Stimulated activated CD4-positive, alpha-beta T cell treated with anti-CD3 and anti-CD28 coated beads, Interleukin-1b, Interleukin-23, amount 100 ng/mL, for 24 hours (primary cell): ENCODE results near the gene CNGA1.
"Not testable (repeated sequence)": the region's sequence is repeated elsewhere in the genome, so short reads cannot be mapped to it uniquely, and the experiment has no call there.

Experiments used
- DNase-seq, 4 experiments: peaks; one replicate each; pipeline ENCODE4 v3.0.0-alpha.2; 2020; ENCODE audit warnings: low read depth in 4 of 4, low spot score in 1 of 4

CNGA1 gene

DNA sequence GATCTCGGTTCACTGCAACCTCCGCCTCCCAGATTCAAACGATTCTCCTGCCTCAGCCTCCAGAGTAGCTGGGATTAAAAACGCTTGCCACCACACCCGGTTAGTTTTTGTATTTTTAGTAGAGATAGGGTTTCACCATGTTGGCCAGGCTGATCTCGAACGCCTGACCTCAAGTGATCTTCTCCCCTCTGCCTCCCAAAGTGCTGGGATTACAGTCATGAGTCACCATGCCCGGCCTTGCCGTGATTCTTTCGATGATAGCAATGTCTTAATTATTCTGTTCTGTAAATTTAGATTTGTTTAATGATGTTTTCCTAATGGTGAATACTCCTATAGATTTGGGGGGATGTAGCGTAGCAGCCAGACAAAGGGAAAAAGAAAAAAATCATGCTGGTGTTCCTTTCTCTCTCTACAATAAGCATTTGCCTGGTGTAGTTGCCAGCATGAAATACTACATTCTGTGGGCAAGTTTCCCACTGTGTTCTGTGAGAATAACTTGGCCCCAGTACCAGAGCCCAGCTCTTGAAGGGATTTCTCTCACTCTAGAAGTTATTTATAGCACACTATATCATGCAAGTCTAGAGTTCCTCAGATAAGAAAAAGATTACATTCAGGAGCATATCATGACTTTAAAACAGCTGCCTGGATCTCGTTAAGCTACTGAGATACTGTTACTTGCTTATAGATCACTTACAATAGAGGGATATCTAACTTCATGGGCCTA, 15.5 kb upstream of the CNGA1 start:
- DNase-seq = no peak

- no peak for DNase-seq
These were observed 14.0 kb upstream of the CNGA1 start for GRCh38 chr4:48030470-48030869.

- DNase-seq = no peak
These were observed 12.2 kb upstream of the CNGA1 start for GRCh38 chr4:48028696-48029095.

DNA sequence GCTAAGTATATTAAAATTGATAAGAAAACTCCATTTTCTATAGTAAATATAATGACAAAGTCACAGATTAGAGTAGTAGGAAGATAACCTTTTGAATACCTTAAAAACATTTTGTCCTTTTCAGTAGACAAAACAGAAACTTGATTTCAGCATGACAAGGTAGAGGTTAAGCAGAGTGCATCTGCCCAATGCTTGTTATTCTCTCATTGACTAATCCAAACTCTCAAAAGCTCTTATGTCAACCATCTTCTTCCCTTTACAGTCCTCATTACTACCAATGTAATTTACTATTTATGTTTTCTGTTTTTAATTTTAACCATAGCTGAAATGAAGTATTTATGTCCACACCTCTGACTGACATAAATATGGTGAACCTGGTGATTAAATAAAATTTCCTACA, 11.2 kb upstream of the CNGA1 start:
- DNase-seq = no peak

GRCh38 chr4:48025005-48025404, 8.5 kb upstream of the CNGA1 start:
- no peak for DNase-seq

- DNase-seq = no peak
These were observed 8.0 kb upstream of the CNGA1 start for GRCh38 chr4:48024522-48024921.

- DNase-seq = no peak
These were observed 5.8 kb upstream of the CNGA1 start for GRCh38 chr4:48022192-48022799.

DNA sequence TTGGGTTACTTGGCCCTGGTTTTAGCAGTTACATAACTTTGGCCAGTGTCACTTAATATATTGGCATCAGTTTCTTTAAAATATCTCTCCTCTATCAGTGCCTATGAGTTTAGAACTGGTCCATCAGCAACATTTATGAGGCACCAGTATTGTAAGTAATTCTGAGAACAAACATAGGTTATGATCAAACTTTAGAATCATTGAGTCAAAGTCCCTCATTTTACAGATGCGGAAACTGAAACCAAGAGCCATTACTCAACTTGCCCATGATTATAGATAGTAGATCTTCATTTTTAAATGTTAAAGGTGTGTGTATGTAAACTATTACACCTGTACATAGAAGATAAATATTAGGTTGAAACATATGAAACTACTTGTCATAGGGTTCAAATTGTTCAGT, 4.6 kb upstream of the CNGA1 start:
- no peak for DNase-seq

DNA sequence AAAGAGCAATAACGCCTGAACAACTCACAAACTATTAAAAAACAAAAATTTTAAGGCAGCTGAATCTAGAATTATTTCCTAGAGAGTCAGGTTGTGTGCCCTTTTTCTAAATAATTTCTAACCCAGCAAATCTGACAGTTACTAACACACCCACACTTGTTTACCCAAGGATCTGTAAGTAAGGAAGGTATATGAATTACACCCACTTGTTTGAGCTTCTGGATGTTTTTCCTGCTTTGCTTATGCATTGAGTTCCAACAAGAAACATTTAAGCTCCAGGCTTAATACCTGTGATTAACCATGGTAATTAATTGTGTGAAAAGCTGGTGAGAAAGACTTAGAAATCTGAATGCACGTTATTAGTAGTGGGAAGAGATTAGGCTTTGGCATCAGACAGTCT, 1.6 kb upstream of the CNGA1 start:
- DNase-seq = no peak

GRCh38 chr4:48017108-48017571, 659 bp upstream of the CNGA1 start:
- DNase-seq = peak in 3 of 4 experiments; percentile 32 to 38 (median 34)

GRCh38 chr4:48015678-48016077, 803 bp downstream of the CNGA1 start:
- DNase-seq = no peak

DNA sequence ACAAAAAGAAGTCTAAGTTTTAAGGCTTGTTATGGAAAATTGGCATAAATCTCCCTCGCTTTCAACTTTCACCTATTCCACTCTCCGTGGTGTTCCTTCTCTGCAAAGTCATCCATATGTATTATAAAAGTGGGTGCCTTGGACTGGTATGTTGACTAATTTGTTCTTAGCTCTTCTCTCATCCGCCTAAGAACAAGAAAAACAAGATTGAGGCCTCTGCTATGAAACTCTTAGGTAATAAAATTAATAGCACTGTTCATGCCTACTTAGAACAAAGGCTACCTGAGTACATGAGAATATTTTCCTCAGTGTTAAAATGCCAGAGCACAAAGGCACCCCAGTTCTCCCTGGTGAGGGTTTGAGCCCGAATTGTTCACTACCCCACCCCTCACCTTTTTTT, 1.3 kb downstream of the CNGA1 start:
- DNase-seq = no peak

GRCh38 chr4:48012824-48013223, 3.7 kb downstream of the CNGA1 start:
- DNase-seq = no peak

GRCh38 chr4:48011722-48012121, 4.8 kb downstream of the CNGA1 start:
- no peak for DNase-seq

GRCh38 chr4:48010906-48011305, 5.6 kb downstream of the CNGA1 start:
- DNase-seq = not testable (repeated sequence)

GRCh38 chr4:48008021-48008596, 8.4 kb downstream of the CNGA1 start:
- DNase-seq = no peak

- no peak for DNase-seq
These were observed 10.7 kb downstream of the CNGA1 start for GRCh38 chr4:48005781-48006180.

DNA sequence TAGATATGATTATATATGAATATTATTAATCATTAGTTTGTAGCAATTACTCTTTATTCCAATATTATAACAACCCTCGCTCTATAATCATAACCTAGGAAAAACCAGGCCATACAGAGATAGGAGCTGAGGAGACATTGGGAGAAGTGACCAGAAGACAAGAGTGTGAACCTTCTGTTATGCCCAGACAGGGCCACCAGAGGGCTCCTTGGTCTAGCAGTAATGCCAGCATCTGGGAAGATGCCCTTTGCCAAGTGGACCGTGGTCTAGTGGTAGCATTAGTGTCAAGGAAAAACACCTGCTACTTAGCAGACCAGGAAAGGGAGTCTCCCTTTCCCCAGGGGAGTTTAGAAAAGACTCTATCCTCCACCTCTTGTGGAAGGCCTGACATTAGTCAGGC, 12.9 kb downstream of the CNGA1 start:
- peak in 3 of 4 experiments; percentile 10 to 24 (median 21) for DNase-seq

DNA sequence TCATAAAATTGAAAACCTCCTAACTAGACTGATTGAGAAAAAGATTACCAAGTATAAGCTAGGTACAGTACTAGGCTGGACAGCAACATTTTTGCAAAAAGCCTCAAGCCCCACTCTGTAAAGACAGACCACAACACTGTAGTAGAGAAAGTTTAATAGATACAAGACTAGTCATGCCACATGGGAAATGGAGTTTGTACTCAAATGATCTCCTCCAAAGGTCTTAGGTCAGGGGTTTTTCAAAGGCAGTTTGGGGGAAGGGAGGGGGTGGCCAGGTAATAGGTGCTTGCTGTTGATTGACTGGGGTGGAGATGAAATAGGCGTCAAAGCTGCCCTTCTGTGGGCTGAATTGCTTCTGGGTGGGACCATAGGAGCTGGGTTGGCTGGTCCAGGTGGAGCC, 14.2 kb downstream of the CNGA1 start:
- no peak for DNase-seq

GRCh38 chr4:47996021-47996420, 20.5 kb downstream of the CNGA1 start:
- DNase-seq = no peak

GRCh38 chr4:47992475-47992874, 24.0 kb downstream of the CNGA1 start:
- DNase-seq = not testable (repeated sequence)

GRCh38 chr4:47990145-47990544, 26.3 kb downstream of the CNGA1 start:
- DNase-seq = no peak
